WTC11 (cell line): ENCODE measurements around the gene KBTBD13. TPM values are rescaled to one million over a fixed set of nuclear protein-coding genes. Genes with fewer than 3 reads are reported as not detected.

Source experiments
- ATAC-seq: fragments of 200-7000 bp; cut with Tn5 transposase; 2 replicates; pipeline ENCODE4 v1.10.0; 2021; ENCODE audit warnings: mild to moderate bottlenecking, moderate library complexity
- CTCF ChIA-PET: fragments of 300-600 bp; sonication (Branson Sonifier 250); formaldehyde crosslinking; loops from one replicate; lab custom pipeline; 2021; ENCODE audit warnings: antibody characterized with exemption; lab: Charles Lee
- POLR2A ChIA-PET: fragments of 350-600 bp; sonication (Branson Sonifier 250); formaldehyde crosslinking; loops from one replicate; lab custom pipeline; 2021; ENCODE audit warnings: antibody characterized with exemption; lab: Charles Lee
- DNase-seq: peaks from one replicate; pipeline ENCODE4 v3.0.0; 2021; ENCODE audit warnings: low spot score
- H3K27ac Mint-ChIP-seq: 2 replicates; pipeline ENCODE4 v1.8.0; 2021; ENCODE audit warnings: mixed read lengths
- H3K27me3 Mint-ChIP-seq: 2 replicates; pipeline ENCODE4 v1.8.0; 2021; ENCODE audit warnings: low read depth, mild to moderate bottlenecking, moderate library complexity, mixed read lengths
- H3K36me3 Mint-ChIP-seq: 2 replicates; pipeline ENCODE4 v1.8.0; 2021; ENCODE audit warnings: mixed read lengths
- H3K4me1 Mint-ChIP-seq: 2 replicates; pipeline ENCODE4 v1.8.0; 2022; ENCODE audit warnings: mixed read lengths
- H3K4me3 Mint-ChIP-seq: 2 replicates; pipeline ENCODE4 v1.8.0; 2021; ENCODE audit warnings: mild to moderate bottlenecking, moderate library complexity, mixed read lengths
- H3K9me3 Mint-ChIP-seq: 2 replicates; pipeline ENCODE4 v1.8.0; 2021; ENCODE audit warnings: mixed read lengths
- ATF3 ChIP-seq: sonication (generic); formaldehyde crosslinking; conservative IDR thresholded peaks from 2 replicates; pipeline ENCODE4 v1.8.1; 2022; ENCODE audit warnings: mild to moderate bottlenecking, missing genetic modification reagents
- ATF6 ChIP-seq: sonication (generic); formaldehyde crosslinking; IDR thresholded peaks from 2 replicates; pipeline ENCODE4 v1.8.1; 2023; ENCODE audit warnings: mild to moderate bottlenecking, missing genetic modification reagents
- CDX4 ChIP-seq: fragments of 250-450 bp; sonication (Bioruptor Pico); IDR thresholded peaks from 2 replicates; pipeline ENCODE4 v1.9.0; 2021; ENCODE audit warnings: moderate library complexity, mild to moderate bottlenecking, inconsistent platforms, borderline replicate concordance
- CTCF ChIP-seq: fragments of 200-600 bp; IDR thresholded peaks from 2 replicates; pipeline ENCODE4 v1.8.0; 2022; ENCODE audit warnings: antibody characterized with exemption
- E2F4 ChIP-seq: sonication (generic); formaldehyde crosslinking; IDR thresholded peaks from 2 replicates; pipeline ENCODE4 v1.8.1; 2022; ENCODE audit warnings: low read depth, mild to moderate bottlenecking, moderate library complexity, missing genetic modification reagents, borderline replicate concordance
- ESRRA ChIP-seq: sonication (generic); formaldehyde crosslinking; IDR thresholded peaks from 2 replicates; pipeline ENCODE4 v1.8.1; 2022; ENCODE audit warnings: mild to moderate bottlenecking, missing genetic modification reagents, borderline replicate concordance
- JAZF1 ChIP-seq: fragments of 250-450 bp; sonication (Bioruptor Pico); IDR thresholded peaks from 2 replicates; pipeline ENCODE4 v1.9.0; 2021; ENCODE audit warnings: moderate library complexity, mild to moderate bottlenecking, inconsistent platforms
- JUN ChIP-seq: sonication (generic); formaldehyde crosslinking; IDR thresholded peaks from 2 replicates; pipeline ENCODE4 v1.8.0; 2023; ENCODE audit warnings: mild to moderate bottlenecking, missing genetic modification reagents
- MLX ChIP-seq: sonication (generic); formaldehyde crosslinking; IDR thresholded peaks from 2 replicates; pipeline ENCODE4 v1.8.1; 2023; ENCODE audit warnings: mild to moderate bottlenecking, missing genetic modification reagents, moderate library complexity
- MXD4 ChIP-seq: fragments of 250-450 bp; sonication (Bioruptor Pico); IDR thresholded peaks from 2 replicates; pipeline ENCODE4 v1.8.0; 2021; ENCODE audit warnings: mild to moderate bottlenecking, moderate library complexity, borderline replicate concordance
- NFE2L1 ChIP-seq: sonication (generic); formaldehyde crosslinking; IDR thresholded peaks from 2 replicates; pipeline ENCODE4 v1.8.1; 2023; ENCODE audit warnings: missing genetic modification reagents
- RORB ChIP-seq: fragments of 250-450 bp; sonication (Bioruptor Pico); IDR thresholded peaks from 2 replicates; pipeline ENCODE4 v1.9.0; 2021; ENCODE audit warnings: mild to moderate bottlenecking
- STAT6 ChIP-seq: sonication (generic); formaldehyde crosslinking; conservative IDR thresholded peaks from 2 replicates; pipeline ENCODE4 v1.8.1; 2023; ENCODE audit warnings: mild to moderate bottlenecking, low read depth, missing genetic modification reagents, moderate library complexity
- TEAD1 ChIP-seq: sonication (generic); formaldehyde crosslinking; IDR thresholded peaks from 2 replicates; pipeline ENCODE4 v1.8.0; 2022; ENCODE audit warnings: mild to moderate bottlenecking, missing genetic modification reagents
- TEAD4 ChIP-seq: sonication (generic); formaldehyde crosslinking; IDR thresholded peaks from 2 replicates; pipeline ENCODE4 v1.8.0; 2022; ENCODE audit warnings: mild to moderate bottlenecking, missing genetic modification reagents
- USF1 ChIP-seq: sonication (generic); formaldehyde crosslinking; IDR thresholded peaks from 2 replicates; pipeline ENCODE4 v1.8.0; 2022; ENCODE audit warnings: mild to moderate bottlenecking, missing genetic modification reagents
- ZNF219 ChIP-seq: sonication (generic); formaldehyde crosslinking; IDR thresholded peaks from 2 replicates; pipeline ENCODE4 v1.8.0; 2023; ENCODE audit warnings: missing genetic modification reagents, mild to moderate bottlenecking, borderline replicate concordance
- ZNF263 ChIP-seq: sonication (generic); formaldehyde crosslinking; IDR thresholded peaks from 2 replicates; pipeline ENCODE4 v1.8.1; 2022; ENCODE audit warnings: low read depth, mild to moderate bottlenecking, moderate library complexity, missing genetic modification reagents
- ZNF281 ChIP-seq: sonication (generic); formaldehyde crosslinking; IDR thresholded peaks from 2 replicates; pipeline ENCODE4 v1.8.0; 2023; ENCODE audit warnings: mild to moderate bottlenecking, missing genetic modification reagents
- ZNF425 ChIP-seq: fragments of 250-450 bp; sonication (Bioruptor Pico); conservative IDR thresholded peaks from 2 replicates; pipeline ENCODE4 v1.9.0; 2021; ENCODE audit warnings: mild to moderate bottlenecking
- total RNA-seq: library from RNA; stranded (reverse); gene quantifications from 3 replicates; pipeline ENCODE4 v1.2.3, GENCODE V29; 2021

Gene KBTBD13
- total RNA-seq, 1 experiment from 2014 or later: not detected

- H3K4me1 Mint-ChIP-seq: no peaks in the 10 kb centered on the region
- H3K27ac Mint-ChIP-seq: no peak overlapping the region
- TF ChIP-seq JUN (CRISPR knock-in tag) (no peak), E2F4 (CRISPR knock-in tag) (no peak), TEAD4 (CRISPR knock-in tag) (no peak), STAT6 (CRISPR knock-in tag) (no peak), MLX (CRISPR knock-in tag) (no peak), ESRRA (CRISPR knock-in tag) (no peak), ZNF281 (CRISPR knock-in tag) (no peak), ATF3 (CRISPR knock-in tag) (no peak), CDX4 (CRISPR knock-in tag) (no peak), ZNF219 (CRISPR knock-in tag) (no peak), ZNF425 (CRISPR knock-in tag) (no peak), ATF6 (CRISPR knock-in tag) (no peak), TEAD1 (CRISPR knock-in tag) (no peak), RORB (CRISPR knock-in tag) (no peak), NFE2L1 (CRISPR knock-in tag) (no peak), JAZF1 (CRISPR knock-in tag) (no peak), ZNF263 (CRISPR knock-in tag) (no peak), MXD4 (CRISPR knock-in tag) (no peak), CTCF (no peak), USF1 (CRISPR knock-in tag) (no peak)
- H3K4me3 Mint-ChIP-seq: no peak overlapping the region
- POLR2A ChIA-PET: interaction anchor here (1.0 kb wide), 1 partner anchor 46 kb away, joined by 3 read pairs; no protein-coding TSS in a partner anchor
- H3K27me3 Mint-ChIP-seq: no peaks in the 10 kb centered on the region
- H3K9me3 Mint-ChIP-seq: peaks cover 4% of the 10 kb centered on the region
- no peak for DNase-seq
- CTCF ChIA-PET: interaction anchor here (0.8 to 20.3 kb wide), 9 partner anchors 10 to 157 kb away, joined by 3 to 292 read pairs (median 12); partner anchors contain the start of genes KBTBD13, RASL12 and SLC51B
- H3K36me3 Mint-ChIP-seq: no peaks in the 10 kb centered on the region
- ATAC-seq: no peak
These were observed 21.2 kb upstream of the KBTBD13 start for GRCh38 chr15:65055201-65055870.
